Glomerular visceral epithelial cell (primary cell): Measurements from ENCODE around the gene LRBA.
"Not testable (repeated sequence)": the region's sequence is repeated elsewhere in the genome, so short reads cannot be mapped to it uniquely, and the experiment has no call there.

Source experiments
- DNase-seq: peaks from one replicate; pipeline ENCODE4 v3.0.0-alpha.2; 2016; ENCODE audit errors: extremely low spot score

LRBA gene

DNA sequence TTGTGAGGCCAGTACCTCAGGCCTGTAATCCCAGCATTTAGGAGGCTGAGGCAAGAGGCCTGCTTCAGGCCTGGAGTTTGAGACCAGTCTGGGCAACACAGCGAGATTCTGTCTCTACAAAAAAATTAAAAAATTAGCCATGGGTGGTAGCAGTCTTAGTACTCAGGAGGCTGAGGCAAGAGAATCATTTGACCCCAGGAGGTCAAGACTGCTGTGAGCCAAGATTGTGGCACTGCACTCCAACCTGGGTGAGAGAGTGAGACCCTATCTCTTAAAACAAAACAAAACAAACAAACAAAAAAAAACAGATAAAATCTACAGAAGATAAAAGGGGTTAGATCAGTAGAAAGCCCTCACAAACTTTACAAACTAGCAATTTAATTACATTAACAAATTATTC lies 352.4 kb downstream of the LRBA start:
- DNase-seq = no peak

DNA sequence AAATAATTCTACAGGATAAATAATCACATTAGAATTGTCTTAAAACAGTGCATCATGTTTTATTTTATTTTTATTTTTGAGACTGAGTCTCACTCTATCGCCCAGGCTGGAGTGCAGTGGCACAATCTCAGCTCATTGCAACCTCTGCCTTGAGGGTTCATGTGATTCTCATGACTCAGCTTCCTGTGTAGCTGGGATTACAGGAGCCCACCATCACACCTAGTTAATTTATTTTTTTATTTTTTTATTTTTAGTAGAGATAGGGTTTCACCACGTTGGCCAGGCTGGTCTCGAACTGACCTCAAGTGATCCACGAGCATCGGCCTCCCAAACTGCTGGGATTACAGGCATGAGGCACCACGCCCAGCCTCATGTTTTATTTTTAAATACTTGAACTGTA lies 353.5 kb downstream of the LRBA start:
- peak; percentile 4 for DNase-seq

DNA sequence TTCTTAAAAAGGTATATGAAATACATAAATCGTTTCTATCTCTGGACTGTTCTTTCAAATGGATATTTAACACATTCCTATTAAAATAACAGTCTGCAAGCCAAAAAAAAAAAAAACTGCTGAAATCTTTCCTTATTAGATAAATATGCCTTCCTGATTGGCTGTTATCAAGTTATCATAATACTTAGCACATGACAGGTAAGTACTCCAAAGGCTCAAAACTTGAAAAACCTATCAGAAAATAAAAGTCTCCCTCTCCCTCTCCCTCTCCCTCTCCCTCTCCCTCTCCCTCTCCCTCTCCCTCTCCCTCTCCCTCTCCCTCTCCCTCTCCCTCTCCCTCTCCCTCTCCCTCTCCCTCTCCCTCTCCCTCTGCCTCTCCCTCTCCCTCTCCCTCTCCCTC lies 356.8 kb downstream of the LRBA start:
- DNase-seq = not testable (repeated sequence)

GRCh38 chr4:150656891-150657290 lies 358.2 kb downstream of the LRBA start:
- no peak for DNase-seq

DNA sequence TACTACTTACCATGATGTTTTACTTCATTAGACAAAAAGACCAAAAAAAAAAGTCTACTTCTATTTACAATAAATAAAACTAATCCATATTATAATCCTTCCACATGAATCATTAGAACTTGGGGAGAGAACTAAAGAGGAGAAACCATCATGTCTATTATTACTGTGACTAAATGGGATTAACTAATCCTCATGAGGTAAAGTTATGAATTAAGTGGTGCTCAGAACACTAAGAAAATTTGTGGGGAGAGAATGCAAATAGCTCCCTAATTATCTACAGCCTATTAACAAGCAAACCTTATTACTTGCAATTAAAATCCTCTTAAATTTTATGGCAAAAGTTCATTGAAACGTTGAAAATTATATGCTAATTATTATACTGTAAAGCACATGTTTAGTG lies 364.3 kb downstream of the LRBA start:
- no peak for DNase-seq

GRCh38 chr4:150648123-150648522 lies 367.0 kb downstream of the LRBA start:
- DNase-seq = no peak

DNA sequence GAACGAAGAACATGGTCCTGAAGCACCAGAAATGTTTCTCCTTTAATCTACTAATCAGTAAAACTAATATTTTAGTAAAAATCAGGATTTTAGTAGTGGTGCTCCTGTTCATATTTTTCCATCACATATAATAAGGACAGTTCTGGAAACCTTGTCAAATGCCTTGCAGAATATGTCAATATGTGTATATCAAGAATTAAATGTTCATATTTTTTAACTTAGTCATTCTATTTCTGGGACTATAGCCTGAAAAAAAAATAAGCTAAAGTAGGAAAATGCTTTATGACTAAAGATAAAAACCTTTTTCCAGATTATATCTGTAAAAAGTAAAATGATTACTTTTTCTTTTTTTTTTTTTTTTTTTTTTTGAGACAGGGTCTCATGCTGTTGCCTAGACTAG lies 368.1 kb downstream of the LRBA start:
- no peak for DNase-seq

GRCh38 chr4:150641612-150642011 lies 373.5 kb downstream of the LRBA start:
- DNase-seq = no peak

DNA sequence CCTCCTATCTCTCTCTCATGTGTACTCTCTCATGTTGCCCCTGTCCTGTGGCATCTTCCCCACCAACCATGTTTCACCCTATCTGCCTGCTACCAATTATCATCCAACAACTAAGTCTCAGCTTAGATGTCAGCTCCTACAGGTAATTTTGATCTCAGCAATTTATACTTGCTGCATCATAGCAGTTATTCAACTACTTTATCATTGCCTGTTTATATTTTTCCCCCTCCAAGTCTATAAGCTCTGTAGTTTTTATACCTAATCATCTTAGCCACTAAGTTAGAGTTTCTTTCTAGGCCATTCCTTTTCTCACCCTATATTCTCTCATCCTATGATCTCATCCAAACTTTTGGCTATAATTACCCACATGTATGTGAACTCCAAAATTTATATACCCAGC lies 382.4 kb downstream of the LRBA start:
- DNase-seq = no peak

DNA sequence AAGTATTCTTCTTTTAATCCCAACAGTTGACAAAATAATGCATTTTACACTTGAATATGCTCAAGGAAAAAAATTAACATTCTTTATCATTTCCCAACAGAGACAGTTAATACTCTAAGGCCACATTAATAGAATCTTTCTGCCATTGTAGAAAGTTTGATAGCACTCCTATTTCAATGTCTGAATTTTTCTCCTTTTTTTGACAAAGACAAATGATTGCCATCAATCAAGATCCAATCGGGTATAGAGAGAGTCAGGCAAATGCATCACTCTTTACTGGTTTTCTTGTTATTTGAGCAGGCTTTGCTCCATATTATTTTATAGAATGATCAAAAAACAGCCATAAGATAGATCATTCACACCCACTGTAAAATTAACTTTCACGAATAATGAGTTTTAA lies 387.0 kb downstream of the LRBA start:
- DNase-seq = no peak

DNA sequence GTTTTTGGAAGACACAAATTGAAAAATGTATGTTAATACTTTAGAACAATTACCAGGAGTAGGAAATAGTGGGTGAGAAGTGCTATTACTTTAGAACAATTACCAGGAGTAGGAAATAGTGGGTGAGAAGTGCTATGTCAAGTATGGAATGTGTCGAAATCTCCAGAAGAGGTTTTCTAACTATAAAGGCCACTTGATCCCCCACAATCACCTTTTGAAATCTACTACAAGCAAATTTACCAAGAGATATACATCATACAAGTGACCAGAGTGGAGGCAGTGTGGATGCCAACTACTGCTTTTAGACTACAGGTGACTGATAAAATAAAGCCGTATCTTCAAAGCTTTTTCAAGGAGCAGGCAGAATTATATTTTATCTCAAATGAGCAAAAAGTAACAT lies 390.1 kb downstream of the LRBA start:
- DNase-seq = no peak

GRCh38 chr4:150624055-150624454 lies 391.0 kb downstream of the LRBA start:
- DNase-seq = no peak

GRCh38 chr4:150619042-150619441 lies 396.0 kb downstream of the LRBA start:
- DNase-seq = no peak

DNA sequence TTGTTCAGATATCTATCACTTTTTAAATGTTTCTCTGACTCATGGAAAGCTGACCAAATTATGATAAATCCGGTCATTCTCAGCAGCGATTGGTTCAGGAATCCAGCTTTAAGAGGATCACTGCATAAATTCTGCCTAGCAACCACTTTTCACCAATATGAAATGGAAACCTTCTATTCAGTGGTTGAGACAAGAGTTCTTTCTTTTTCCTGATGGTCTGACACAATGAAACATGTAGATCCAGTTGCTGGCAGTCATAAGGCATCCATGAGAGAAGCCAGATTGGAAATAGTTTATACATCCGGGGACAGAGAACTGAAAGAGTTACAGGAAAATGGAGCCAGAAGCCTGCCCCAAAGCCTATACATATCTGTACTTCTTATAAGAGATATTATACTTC lies 406.0 kb downstream of the LRBA start:
- DNase-seq = no peak

DNA sequence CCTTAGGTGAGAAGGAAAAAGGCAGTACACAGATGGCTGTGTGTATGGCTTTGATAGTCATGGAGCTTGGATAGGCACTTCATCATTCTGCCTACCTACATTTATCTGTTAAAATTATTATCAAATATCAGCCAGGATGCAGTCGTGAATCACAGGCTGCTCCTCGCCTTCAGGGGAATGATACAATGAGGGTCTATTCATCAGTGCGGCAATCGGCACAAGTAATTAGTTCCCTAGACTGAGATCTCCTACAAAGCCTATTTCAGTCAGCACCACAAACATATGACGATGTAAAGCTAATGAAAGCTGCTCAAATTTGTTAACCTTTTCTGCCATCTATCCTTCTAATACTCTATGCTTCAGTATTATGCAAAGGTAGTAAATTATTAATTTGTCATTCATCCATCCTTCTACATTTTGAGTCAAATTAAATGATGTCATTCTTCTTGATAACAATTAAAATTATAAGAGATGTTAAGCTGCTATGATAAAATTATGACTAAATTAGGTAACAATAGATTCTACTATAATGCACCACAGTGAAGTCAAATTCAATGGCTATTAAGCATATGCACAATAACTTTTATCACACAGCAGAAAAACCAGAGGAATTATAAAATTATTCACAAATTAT lies 414.2 kb downstream of the LRBA start:
- DNase-seq = no peak

- no peak for DNase-seq
Observed at GRCh38 chr4:150599547-150599946, 415.5 kb downstream of the LRBA start.

GRCh38 chr4:150598909-150599308 lies 416.2 kb downstream of the LRBA start:
- DNase-seq = no peak

GRCh38 chr4:150593996-150594395 lies 421.1 kb downstream of the LRBA start:
- DNase-seq = no peak

- DNase-seq = no peak
Observed at GRCh38 chr4:150591904-150592303, 423.2 kb downstream of the LRBA start.

DNA sequence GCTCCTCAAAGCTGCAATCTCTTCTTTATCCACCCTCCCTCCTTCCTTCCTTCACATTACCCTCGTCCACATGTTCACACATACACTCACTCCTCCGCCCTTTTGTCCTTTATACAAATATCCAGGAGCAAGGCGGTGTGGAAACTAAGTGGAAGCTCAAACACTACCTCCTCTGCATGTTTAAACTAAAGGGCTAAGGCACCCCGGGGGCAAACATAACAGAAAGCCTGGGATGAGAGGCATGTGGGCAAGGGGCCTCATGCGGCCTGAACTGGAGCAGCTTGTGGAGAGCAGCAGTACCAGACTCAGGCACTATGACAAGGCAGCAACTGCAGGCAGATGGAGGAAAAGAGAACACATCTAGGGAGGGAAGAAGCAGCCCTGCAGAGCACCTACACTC lies 423.7 kb downstream of the LRBA start:
- DNase-seq = no peak

- no peak for DNase-seq
Observed at GRCh38 chr4:150590631-150591030, 424.5 kb downstream of the LRBA start.

- no peak for DNase-seq
Observed at GRCh38 chr4:150589157-150589556, 425.9 kb downstream of the LRBA start.

DNA sequence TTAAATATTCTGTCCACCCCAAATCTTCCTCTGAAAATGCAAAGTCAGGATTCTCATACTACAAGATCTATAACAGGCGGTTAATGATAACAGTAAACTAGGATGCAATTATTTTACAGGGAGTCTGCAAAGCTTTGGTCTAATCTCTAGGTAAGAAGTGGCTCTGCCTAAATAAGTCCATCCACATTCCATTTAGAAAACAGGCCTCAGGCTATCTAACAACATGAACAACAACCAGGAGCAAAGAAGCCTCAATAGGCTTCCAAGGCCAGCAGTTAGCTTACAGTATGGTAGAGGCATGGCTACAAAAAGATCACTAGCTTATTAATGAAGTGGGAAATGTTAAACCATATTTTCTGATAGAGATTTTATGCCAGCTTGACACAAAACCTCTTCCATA lies 426.8 kb downstream of the LRBA start:
- no peak for DNase-seq

DNA sequence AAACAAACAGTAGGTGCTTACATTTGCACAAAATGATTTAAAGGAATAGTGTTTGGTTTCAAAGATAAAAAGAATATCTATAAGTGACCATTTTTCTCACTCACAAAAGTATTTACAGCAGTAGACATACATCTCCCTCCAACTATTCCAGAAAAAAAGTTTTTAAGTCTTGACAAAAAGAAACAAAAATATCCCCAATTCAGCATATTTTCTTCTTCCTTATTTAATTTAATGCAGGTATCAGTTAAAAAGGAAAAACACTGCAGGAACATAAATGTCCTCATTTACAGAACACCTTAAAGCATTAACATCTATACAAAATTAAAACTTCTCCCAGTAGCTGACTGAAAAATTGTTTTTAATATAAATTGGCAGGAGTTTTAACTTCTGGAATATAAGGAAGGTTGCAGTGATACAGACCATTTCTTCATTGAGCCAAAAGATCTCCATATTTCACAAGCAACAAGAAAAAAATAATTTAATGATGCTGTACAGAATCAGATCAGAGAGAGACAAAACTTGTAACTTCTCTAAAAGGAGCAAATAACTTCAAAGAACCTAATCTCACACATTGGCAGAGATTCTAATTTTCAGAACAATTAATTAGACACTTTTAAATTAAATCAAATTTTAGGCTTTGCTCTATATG lies 428.8 kb downstream of the LRBA start:
- DNase-seq = no peak
